Frontal cortex (tissue), 4 donors: ENCODE measurements around the gene DTX2. TPM values are rescaled to one million over a fixed set of nuclear protein-coding genes. Genes with fewer than 3 reads are reported as not detected.
"Not testable (repeated sequence)": the region's sequence is repeated elsewhere in the genome, so short reads cannot be mapped to it uniquely, and the experiment has no call there.

Experiments used
- DNase-seq, 2 donors: peaks; one replicate each; pipeline ENCODE4 v3.0.0; 2012; ENCODE audit warnings: low spot score in 2 of 2
- FAIRE-seq: peaks from 2 replicates; lab custom pipeline; 2012; peaks lifted over from hg19 to GRCh38; lab: Jason Lieb, UNC
- total RNA-seq: library from RNA; depleted of rRNA; stranded (reverse); fragments of >200 nt; gene quantifications from one replicate; pipeline ENCODE4 v1.2.3, GENCODE V29; 2014
- donor health status: control.
- donor health status: control.
- donor health status: control.

DTX2 gene
- total RNA-seq: 1.6 TPM

DNA sequence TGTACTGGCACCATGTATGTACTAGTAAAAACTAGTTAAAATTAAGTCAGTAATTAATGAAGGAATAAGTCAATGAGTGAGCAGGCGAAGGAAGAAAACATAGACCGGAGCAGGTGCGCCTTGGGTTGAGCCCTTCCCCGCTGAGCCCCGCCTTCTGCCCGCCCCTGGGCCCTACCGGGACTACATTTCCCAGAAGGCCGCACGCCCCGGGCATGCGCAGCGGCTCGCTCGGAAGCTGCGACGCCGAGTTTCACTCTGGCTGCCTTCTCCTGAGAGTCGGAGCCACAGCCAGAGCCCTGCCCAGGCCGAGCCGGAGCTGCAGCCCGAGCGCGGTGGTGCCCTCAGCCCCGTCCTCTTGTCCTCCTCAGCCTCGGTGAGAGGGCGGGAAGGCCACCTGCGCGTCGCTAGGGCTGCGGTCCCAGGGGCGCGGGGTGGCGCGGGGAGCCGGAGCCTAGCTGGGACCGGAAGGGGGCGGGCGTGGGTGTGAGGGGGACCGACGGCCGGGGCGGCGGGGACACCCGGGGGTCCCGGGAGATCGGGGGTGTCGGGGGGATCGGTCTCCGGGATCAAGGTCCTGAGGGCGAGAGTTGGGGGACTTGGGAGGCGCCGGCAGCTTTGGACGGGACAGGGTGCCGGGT lies at the start of gene DTX2:
Gene DTX2, plus strand, starts transcription at position 246 of the 638 bp plus-strand sequence. CDS start 18,801 bp downstream, outside the sequence.
- FAIRE-seq, DNase-seq: not testable (repeated sequence)

GRCh38 chr7:76412249-76412648 lies 49.3 kb upstream of the DTX2 start:
- no peak for FAIRE-seq
- no peak for DNase-seq

GRCh38 chr7:76417654-76418310 lies 43.7 kb upstream of the DTX2 start:
- DNase-seq, FAIRE-seq: not testable (repeated sequence)

GRCh38 chr7:76421097-76421496 lies 40.4 kb upstream of the DTX2 start:
- FAIRE-seq, DNase-seq: not testable (repeated sequence)

- no peak for FAIRE-seq
- no peak for DNase-seq
Measured at GRCh38 chr7:76423666-76424412, 37.7 kb upstream of the DTX2 start.

DNA sequence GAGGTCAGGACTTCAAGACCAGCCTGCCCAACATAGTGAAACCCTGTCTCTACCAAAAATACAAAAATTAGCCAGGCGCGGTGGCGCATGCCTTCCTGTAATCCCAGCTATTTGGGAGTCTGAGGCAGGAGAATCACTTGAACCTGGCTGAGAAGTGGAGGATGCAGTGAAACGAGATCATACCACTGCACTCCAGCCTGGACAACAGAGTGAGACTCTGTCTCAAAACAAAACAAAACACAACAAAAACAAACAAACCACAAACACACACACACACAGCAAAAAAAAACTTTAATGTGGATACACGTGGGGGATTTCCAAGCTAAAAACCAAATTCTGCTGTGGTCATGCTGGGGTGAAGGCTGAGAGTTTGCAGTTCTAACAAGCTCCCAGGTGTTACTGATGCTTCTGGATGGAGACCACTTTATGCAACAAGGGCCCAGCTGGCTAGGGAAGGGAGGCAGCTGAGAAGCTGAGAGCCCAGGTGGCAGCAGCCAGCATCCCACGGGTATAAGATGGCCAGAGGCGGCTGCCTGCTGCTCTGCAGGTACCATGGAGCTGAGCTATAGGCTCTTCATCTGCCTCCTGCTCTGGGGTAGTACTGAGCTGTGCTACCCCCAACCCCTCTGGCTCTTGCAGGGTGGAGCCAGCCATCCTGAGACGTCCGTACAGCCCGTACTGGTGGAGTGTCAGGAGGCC lies 36.9 kb upstream of the DTX2 start, which contains the start of gene ZP3:
Gene ZP3, plus strand, starts transcription at position 538 of the 699 bp plus-strand sequence. Its CDS starts 15 bp downstream, at position 553.
- no peak for DNase-seq
- no peak for FAIRE-seq

DNA sequence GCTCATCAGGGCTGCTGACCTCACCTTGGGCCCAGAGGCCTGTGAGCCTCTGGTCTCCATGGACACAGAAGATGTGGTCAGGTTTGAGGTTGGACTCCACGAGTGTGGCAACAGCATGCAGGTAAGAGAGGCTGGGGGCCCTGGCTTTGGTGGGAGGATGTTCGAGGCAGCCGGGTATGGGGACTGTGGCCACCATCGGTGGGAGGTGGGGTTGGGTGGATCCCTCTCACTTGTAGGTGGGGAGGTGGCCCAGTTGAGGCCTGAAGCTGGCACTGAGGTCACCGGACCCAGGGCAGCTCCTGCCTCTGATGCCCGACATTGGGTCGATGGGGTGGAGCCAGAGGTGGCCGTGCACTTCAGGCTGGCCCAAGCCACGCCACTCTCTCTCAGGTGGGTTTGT lies 36.4 kb upstream of the DTX2 start:
- DNase-seq (no peak), FAIRE-seq (no peak)

- FAIRE-seq: not testable (repeated sequence)
Measured at GRCh38 chr7:76425558-76425957, 36.0 kb upstream of the DTX2 start.

GRCh38 chr7:76426246-76426645 lies 35.3 kb upstream of the DTX2 start:
- no peak for FAIRE-seq
- no peak for DNase-seq

More at GRCh38 chr7:76425558-76425957, 36.0 kb upstream of the DTX2 start:
- not testable (repeated sequence) for DNase-seq

GRCh38 chr7:76427635-76428034 lies 33.9 kb upstream of the DTX2 start:
- no peak for DNase-seq
- no peak for FAIRE-seq

DNA sequence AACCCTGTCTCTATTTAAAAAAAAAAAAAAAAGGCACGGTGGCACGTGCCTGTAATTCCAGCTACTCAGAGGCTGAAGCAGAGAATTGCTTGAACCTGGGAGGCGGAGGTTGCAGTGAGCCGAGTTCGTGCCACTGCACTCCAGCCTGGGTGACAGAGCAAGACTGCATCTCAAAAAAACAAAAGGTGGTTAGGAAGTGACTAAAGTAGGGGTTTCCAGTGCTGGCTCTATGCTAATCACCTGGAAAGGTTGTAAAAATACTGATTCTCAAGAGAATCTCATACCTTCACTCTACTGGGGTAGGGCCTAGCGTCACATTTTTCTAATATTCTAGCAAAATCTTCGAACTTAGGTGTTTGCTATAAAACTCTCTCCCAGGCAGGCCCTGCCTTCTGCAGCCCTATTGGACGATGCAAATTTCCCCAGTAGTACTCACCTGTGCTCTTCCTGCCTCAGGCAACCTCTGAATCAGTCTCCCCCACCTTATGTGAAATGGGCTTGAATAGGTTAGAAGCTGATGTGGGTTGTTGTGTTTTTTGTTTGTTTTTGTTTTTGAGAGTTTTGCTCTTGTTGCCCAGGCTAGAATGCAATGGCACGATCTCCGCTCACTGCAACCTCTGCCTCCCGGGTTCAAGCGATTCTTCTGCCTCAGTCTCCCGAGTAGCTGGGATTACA lies 33.2 kb upstream of the DTX2 start:
- DNase-seq: no peak
- FAIRE-seq: no peak

DNA sequence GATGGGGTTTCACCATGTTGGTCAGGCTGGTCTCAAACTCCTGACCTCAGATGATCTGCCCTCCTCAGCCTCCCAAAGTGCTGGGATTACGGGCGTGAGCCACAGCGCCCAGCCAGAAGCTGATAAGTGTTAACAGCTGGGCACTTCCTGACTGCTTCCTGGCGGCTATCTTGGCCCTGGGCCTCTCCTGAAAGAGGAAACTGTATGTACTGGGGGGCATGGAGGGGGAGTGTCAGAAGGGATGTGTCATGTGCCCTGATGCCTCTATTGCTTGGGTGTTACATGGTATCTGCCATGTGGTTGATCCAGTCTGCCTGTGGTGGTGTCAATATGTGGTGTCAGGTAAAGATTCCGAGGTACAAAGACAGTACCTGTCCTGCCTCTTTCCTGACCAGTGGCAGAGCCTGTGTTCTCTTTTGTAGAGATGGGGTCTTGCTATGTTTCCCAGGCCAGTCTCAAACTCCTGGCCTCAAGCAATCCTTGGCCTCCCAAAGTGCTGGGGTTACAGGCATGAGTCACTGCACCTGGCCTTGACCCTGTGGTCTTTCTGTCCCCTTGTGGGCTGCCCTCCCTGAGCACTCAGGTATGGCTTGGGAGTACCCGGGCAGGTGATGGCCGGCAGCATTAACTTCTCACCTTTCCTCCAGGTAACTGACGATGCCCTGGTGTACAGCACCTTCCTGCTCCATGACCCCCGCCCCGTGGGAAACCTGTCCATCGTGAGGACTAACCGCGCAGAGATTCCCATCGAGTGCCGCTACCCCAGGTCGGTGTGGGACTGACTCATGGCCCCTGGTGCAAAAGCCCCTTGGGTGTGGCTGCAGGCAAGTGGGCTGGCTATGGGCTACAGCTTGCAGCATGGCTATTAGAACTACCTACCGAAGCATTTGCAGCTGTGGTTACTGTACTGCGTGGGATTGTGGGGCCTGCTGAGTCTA lies 32.4 kb upstream of the DTX2 start:
- DNase-seq: peak in 1 of 2 donors; percentile 14
- no peak for FAIRE-seq

GRCh38 chr7:76430211-76430610 lies 31.3 kb upstream of the DTX2 start:
- DNase-seq: no peak
- no peak for FAIRE-seq

DNA sequence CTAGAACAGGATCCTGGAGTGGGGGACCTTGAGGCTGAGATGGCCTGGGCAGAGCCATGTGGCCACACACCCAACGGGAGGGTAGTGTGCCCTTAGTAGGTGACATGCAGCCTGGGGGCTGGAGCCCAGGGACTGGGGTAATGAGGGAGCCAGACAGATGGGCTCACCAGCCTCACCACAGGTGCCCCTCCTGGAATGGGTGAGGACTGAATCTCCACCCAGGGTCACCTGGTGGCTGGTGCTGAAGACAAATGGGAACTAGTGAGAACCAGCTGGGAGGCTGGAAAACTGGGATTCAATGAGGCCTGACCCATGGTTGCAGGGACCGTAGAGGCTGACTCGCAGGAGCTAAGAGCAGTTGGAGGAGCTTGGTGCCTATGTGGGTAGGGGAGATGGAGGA lies 30.7 kb upstream of the DTX2 start:
- FAIRE-seq (no peak), DNase-seq (no peak)

DNA sequence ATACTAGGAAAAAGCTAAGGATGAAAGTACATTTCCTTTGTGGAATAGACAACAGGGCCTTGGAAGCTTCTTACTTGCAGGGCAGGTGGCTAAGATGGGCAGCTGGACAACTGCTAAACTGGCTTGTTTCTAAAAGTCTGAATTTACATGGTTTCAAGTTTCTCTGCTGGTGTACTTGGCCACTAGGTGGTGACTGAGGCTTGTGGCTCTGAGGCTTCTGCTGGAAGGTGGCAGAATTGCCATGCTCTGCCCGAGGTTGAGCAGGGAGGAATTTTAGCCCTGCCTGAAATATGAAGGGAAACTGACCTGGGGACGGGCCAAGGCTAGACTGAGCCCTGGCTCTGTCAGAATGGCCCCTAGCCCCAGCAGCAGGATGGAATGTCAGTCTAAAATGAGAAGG lies 23.6 kb upstream of the DTX2 start:
- DNase-seq, FAIRE-seq: not testable (repeated sequence)

DNA sequence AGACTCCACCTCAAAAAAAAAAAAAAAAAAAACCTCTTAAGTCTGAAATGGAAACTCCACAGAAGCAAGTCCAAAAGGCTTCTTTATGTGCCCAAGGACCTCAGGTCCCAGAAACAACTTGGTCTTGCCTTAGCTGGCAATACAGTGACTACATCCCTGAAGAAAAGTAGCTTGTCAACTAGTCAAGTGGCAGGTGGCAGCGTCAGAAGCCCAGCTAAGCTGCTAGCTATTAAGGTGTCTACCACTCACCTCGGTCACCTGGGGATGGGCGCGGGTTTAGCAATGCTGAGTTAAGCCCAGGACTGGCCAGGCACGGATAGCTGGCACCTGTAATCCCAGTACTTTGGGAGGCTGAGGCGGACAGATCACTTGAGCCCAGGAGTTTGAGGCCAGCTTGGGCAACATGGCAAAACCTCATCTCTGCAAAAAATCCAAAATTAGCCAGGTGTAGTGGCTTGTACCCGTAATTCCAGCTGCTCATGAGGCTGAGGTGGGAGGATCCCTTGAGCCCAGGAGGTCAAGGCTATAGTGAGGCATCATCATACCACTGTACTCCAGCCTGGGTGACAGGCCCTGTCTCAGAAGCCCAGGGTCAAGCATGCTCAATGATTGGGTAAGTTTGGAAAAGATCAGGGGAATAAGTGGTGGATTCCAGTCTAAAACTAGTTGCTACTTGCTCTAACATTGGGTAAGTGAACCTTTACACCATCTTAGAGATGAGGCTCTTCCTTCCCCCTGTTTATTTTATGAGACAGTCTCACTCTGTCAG lies 22.2 kb upstream of the DTX2 start:
- not testable (repeated sequence) for FAIRE-seq, DNase-seq

GRCh38 chr7:76440404-76440803 lies 21.1 kb upstream of the DTX2 start:
- DNase-seq, FAIRE-seq: not testable (repeated sequence)

DNA sequence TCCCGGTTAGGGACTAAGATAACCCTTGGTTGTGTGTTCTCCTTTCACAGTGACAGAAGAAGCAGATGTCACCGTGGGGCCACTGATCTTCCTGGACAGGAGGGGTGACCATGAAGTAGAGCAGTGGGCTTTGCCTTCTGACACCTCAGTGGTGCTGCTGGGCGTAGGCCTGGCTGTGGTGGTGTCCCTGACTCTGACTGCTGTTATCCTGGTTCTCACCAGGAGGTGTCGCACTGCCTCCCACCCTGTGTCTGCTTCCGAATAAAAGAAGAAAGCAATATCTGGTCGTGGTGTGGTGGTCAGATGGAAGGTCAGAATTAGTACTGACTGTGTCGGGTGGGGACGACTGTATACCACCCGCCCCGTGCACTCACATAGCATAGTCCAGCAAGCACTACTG lies 19.7 kb upstream of the DTX2 start:
- DNase-seq, FAIRE-seq: not testable (repeated sequence)
